ENCODE data around the gene PC.

GRCh38 chr11:66889960-66890359, 68.2 kb downstream of the PC start:
- TF ChIP-seq ZFP3 (CRISPR knock-in tag; IDR thresholded peaks at IDR 0.05) (no peak), ISL1 (CRISPR knock-in tag; IDR thresholded peaks at IDR 0.05) (no peak), ARNTL (CRISPR knock-in tag; IDR thresholded peaks at IDR 0.05; ENCODE audit: borderline replicate concordance, low read depth) (no peak), ZNF8 (CRISPR knock-in tag; IDR thresholded peaks at IDR 0.05) (no peak), PATZ1 (CRISPR knock-in tag; IDR thresholded peaks at IDR 0.05; ENCODE audit: borderline replicate concordance) (no peak), ZC3H10 (CRISPR knock-in tag; IDR thresholded peaks at IDR 0.05) (no peak), TCF4 (CRISPR knock-in tag; IDR thresholded peaks at IDR 0.05; ENCODE audit: borderline replicate concordance) (no peak)
